Pancreas (tissue), 10 donors: ENCODE results near the gene MRPL41. TPM values are rescaled to one million over a fixed set of nuclear protein-coding genes. Genes with fewer than 3 reads are reported as not detected.
A peak's percentile ranks its signal among the peaks of the same experiment; 100 is the strongest.
"Not testable (repeated sequence)": the region's sequence is repeated elsewhere in the genome, so short reads cannot be mapped to it uniquely, and the experiment has no call there.

Experiments
- ATAC-seq, 4 donors: fragments of 200-7000 bp; cut with Tn5 transposase; one replicate each; pipeline versions ENCODE4 v1.8.0 to v1.9.1; 2020; ENCODE audit warnings: mild to moderate bottlenecking in 4 of 4, moderate library complexity in 4 of 4
- DNase-seq, 6 donors: peaks; one replicate each; pipeline ENCODE4 v3.0.0-alpha.2; 2020
- FAIRE-seq: peaks from 2 replicates; lab custom pipeline; 2012; peaks lifted over from hg19 to GRCh38; lab: Jason Lieb, UNC
- H3K27ac ChIP-seq, 4 donors: fragments of 200-600 bp; sonication (generic); 1 replicate in 3 of 4; 2 replicates in 1 of 4; pipeline versions ENCODE4 v1.5.0 to v1.8.0; 2020
- H3K27me3 ChIP-seq, 4 donors: fragments of 200-600 bp; one replicate each; pipeline ENCODE4 v1.8.0; 2021
- H3K36me3 ChIP-seq, 3 donors: fragments of 200-600 bp; sonication (generic) in 1 of 3; one replicate each; pipeline versions ENCODE4 v1.5.0 to v1.8.0; 2020 to 2021
- H3K4me1 ChIP-seq, 3 donors: fragments of 200-600 bp; one replicate each; pipeline ENCODE4 v1.8.0; 2021
- H3K4me3 ChIP-seq, 4 donors: fragments of 200-600 bp; sonication (generic) in 2 of 4; one replicate each; pipeline versions ENCODE4 v1.5.0 to v1.8.0; 2020 to 2021
- H3K9me3 ChIP-seq, 4 donors: fragments of 200-600 bp; one replicate each; pipeline ENCODE4 v1.8.0; 2021
- WGBS, 2 donors: extraction: QIAGEN DNeasy Blood & Tissue Kit; methylation state at CpG; one replicate each; pipeline ENCODE4 v1.1.7; 2013; 5-methylcytosine and 5-hydroxymethylcytosine counted together
- intact Hi-C, 3 donors: fragments of 100-400 bp; cut with DNase I; formaldehyde crosslinking; loops; one replicate each; pipeline versions ENCODE4 v1.11.1 to v1.14.2; 2022
- polyA plus RNA-seq, 2 donors: library from polyadenylated mRNA; stranded (reverse); fragments of 200-250 nt; gene quantifications; one replicate each; pipeline ENCODE4 v1.2.3, GENCODE V29; 2013
- total RNA-seq, 6 donors: library from RNA; stranded (reverse); fragmentation: NEBNext Ultra II Directional in 4 of 6; extraction: Animal tissue kit (Norgen Biotek cat#: 25700) in 4 of 6; gene quantifications; one replicate each; pipeline versions ENCODE4 v1.2.1 to v1.2.4, GENCODE V29; 2021 to 2023
- TF ChIP-seq, protein P1 (sequence below), 4 donors: fragments of 200-600 bp; sonication (generic) in 3 of 4; IDR thresholded peaks; one replicate each; pipeline versions ENCODE4 v1.5.0 to v1.8.0; 2021; ENCODE audit warnings: antibody characterized with exemption in 4 of 4
- donor health status: healthy with polysubstance abuse.
- donor health status: DM: no; HTN: no; CAD: no; lungs with moderate emphysema.
- donor health status: DM: no; HTN: no; CAD: no.
- donor health status: control.
- donor health status: control.
- donor health status: Bipolar disorder and iron deficiency.
- donor health status: DM: yes; HTN: yes; CAD: no.
- donor health status: DM: no; HTN: no; CAD: no.
- donor health status: DM: no; HTN: no; CAD: no.
- donor health status: DM: yes; HTN: yes; CAD: no.

Gene MRPL41
- total and polyA plus RNA-seq, 8 donors, result 16.6 to 74.1 (median 23.6) TPM

GRCh38 chr9:137514691-137515337 lies 36.9 kb upstream of the MRPL41 start:
- H3K4me1 ChIP-seq, result no peaks in the 10 kb centered on the region
- H3K27ac ChIP-seq, result no peak overlapping the region
- intact Hi-C loops, result no loop called here
- ATAC-seq, result peak in 1 of 4 donors; percentile 25
- no peak overlapping the region for H3K4me3 ChIP-seq
- DNase-seq, result peak in 1 of 6 donors; percentile 73
- no peaks in the 10 kb centered on the region for H3K27me3 ChIP-seq
- FAIRE-seq, result no peak
- 93 to 94% methylated on average over 21 to 30 of the region's 30 CpGs for WGBS, 2 donors
- TF ChIP-seq, protein P1, sequence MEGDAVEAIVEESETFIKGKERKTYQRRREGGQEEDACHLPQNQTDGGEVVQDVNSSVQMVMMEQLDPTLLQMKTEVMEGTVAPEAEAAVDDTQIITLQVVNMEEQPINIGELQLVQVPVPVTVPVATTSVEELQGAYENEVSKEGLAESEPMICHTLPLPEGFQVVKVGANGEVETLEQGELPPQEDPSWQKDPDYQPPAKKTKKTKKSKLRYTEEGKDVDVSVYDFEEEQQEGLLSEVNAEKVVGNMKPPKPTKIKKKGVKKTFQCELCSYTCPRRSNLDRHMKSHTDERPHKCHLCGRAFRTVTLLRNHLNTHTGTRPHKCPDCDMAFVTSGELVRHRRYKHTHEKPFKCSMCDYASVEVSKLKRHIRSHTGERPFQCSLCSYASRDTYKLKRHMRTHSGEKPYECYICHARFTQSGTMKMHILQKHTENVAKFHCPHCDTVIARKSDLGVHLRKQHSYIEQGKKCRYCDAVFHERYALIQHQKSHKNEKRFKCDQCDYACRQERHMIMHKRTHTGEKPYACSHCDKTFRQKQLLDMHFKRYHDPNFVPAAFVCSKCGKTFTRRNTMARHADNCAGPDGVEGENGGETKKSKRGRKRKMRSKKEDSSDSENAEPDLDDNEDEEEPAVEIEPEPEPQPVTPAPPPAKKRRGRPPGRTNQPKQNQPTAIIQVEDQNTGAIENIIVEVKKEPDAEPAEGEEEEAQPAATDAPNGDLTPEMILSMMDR (IDR thresholded peaks at IDR 0.05), result no peak
- H3K36me3 ChIP-seq, result no peaks in the 10 kb centered on the region
- H3K9me3 ChIP-seq, result no peaks in the 10 kb centered on the region

- WGBS, 2 donors, result 87 to 88% methylated on average over 19 to 23 of the region's 23 CpGs
- Histone ChIP-seq H3K36me3 (no peaks in the 10 kb centered on the region), H3K27me3 (no peaks in the 10 kb centered on the region), H3K27ac (no peak overlapping the region), H3K4me3 (no peak overlapping the region), H3K9me3 (no peaks in the 10 kb centered on the region), H3K4me1 (peaks cover 0 to 2% (median 1%) of the 10 kb centered on the region in 3 donors)
- intact Hi-C loops, result no loop called here
- peak in 1 of 4 donors; percentile 19 for ATAC-seq
- no peak for FAIRE-seq
- TF ChIP-seq, protein P1 (IDR thresholded peaks at IDR 0.05), result no peak
- no peak for DNase-seq
Observed at GRCh38 chr9:137515338-137515724, 36.3 kb upstream of the MRPL41 start.

DNA sequence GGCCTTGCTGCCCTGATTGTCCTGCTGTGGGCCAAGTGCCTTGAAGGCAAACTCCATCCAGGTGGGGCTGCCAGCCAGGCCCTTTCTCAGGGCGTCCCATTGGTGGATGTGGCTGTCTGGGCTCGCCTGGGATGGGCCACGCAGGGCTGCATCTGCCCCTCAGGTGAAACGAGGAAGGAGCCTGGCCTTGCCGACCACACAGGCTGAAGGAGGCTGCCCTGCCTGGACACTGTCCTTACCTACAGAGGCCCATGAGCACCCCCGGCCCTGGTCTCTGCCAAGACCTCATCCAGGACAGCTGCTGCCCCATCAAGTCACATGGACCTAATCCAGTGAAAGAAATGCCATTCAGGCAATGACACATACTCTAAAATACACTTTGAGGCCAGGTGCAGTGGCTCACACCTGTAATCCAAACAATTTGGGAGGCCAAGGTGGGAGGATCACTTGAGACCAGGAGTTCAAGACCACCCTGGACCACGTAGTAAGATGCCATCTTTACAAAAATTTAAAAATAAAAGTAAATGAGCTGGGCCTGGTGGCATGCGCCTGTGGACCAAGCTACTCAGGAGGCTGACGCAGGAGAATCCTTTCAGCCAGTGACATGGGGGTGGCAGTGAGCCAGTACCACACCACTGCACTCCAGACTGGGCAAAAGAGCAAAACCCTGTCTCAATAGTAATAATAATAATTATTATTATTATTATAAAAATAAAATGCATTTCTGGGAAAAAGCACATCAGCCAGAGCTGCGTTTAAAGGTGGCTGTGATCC lies 35.3 kb upstream of the MRPL41 start:
- ATAC-seq, result no peak
- H3K27ac ChIP-seq, result no peak overlapping the region
- TF ChIP-seq, protein P1 (IDR thresholded peaks at IDR 0.05), result no peak
- intact Hi-C loops, result no loop called here
- H3K27me3 ChIP-seq, result no peaks in the 10 kb centered on the region
- DNase-seq, result peak in 1 of 6 donors; percentile 70
- H3K4me1 ChIP-seq, result peaks cover 6 to 11% (median 9%) of the 10 kb centered on the region in 3 donors
- H3K4me3 ChIP-seq, result no peak overlapping the region
- FAIRE-seq, result no peak
- H3K9me3 ChIP-seq, result no peaks in the 10 kb centered on the region
- WGBS, 2 donors, result 85 to 90% methylated on average over 10 of the region's 10 CpGs
- H3K36me3 ChIP-seq, result no peaks in the 10 kb centered on the region

DNA sequence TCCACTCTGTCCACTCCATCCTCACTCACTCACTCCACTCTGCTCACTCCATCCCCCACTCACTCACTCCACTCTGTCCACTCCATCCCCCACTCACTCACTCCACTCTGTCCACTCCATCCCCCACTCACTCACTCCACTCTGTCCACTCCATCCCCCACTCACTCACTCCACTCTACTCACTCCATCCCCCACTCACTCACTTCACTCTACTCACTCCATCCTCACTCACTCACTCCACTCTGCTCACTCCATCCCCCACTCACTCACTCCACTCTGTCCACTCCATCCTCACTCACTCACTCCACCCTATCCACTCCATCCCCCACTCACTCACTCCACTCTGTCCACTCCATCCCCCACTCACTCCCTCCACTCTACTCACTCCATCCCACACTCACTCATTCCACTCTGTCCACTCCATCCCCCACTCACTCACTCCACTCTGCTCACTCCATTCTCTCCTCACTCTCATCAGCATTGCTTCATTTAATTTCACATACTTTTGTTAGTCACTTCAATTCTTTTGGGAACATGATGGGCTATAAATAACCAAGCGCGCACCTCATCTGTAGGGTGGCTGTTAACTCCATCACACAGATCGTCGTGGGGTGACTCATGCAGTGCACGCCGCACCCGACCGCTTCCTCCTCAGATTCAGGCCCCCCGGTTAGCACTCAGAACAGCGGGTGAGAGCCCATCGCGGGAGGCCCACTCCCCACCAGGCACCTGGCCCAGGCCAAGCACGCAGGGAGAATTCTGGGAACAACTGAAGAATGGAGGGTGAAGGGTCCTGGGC lies 32.8 kb upstream of the MRPL41 start:
- H3K36me3 ChIP-seq, FAIRE-seq, H3K9me3 ChIP-seq, ATAC-seq, H3K27me3 ChIP-seq, H3K4me3 ChIP-seq, H3K27ac ChIP-seq, intact Hi-C loops: not testable (repeated sequence)
- H3K4me1 ChIP-seq, result peaks cover 6 to 15% (median 9%) of the 10 kb centered on the region in 3 donors
- 94 to 95% methylated on average over 13 of the region's 13 CpGs for WGBS, 2 donors
- peak in 2 of 6 donors; percentile 12 to 44 for DNase-seq

DNA sequence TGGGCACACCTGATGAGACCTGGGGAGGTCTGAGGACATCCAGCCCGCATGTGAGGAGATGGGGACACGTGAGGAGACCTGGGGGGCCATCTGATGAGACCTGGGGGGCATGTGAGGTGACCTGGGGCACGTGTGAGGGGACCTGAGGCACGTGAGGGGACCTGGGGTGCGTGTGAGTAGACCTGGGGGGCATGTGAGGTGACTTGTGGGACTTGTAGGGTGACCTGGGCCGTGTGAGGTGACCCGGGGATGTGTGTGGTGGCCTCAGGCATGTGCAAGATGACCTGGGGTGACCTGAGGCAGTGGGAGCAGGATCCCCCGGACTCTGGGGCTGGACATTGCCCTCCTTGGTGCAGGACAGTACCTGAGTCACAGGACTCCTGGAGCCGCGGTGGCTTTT lies 32.1 kb upstream of the MRPL41 start:
- intact Hi-C loops, result no loop called here
- peaks cover 6 to 15% (median 9%) of the 10 kb centered on the region in 3 donors for H3K4me1 ChIP-seq
- no peaks in the 10 kb centered on the region for H3K9me3 ChIP-seq
- no peaks in the 10 kb centered on the region for H3K36me3 ChIP-seq
- WGBS, 2 donors, result 91 to 95% methylated on average over 10 of the region's 10 CpGs
- H3K27ac ChIP-seq, result no peak overlapping the region
- H3K4me3 ChIP-seq, result no peak overlapping the region
- no peaks in the 10 kb centered on the region for H3K27me3 ChIP-seq
- no peak for ATAC-seq
- DNase-seq, result peak in 2 of 6 donors; percentile 11 to 41
- TF ChIP-seq, protein P1 (IDR thresholded peaks at IDR 0.05), result no peak
- no peak for FAIRE-seq
